Hematopoietic multipotent progenitor cell (in vitro differentiated cells): ENCODE results near the gene CAST. TPM values are rescaled to one million over a fixed set of nuclear protein-coding genes. Genes with fewer than 3 reads are reported as not detected.

Experiments used
- DNase-seq, 3 donors: peaks; one replicate each; pipeline ENCODE4 v3.0.0-alpha.2; 2011 to 2015; ENCODE audit warnings: low read depth in 2 of 3, low spot score in 2 of 3
- total RNA-seq: library from RNA; depleted of rRNA; stranded (reverse); fragments of >200 nt; gene quantifications from one replicate; pipeline ENCODE4 v1.2.3, GENCODE V29; 2012

The CAST gene
- total RNA-seq, 1 donor: 29.9 TPM

GRCh38 chr5:96809921-96810320, 147.7 kb downstream of the CAST start:
- DNase-seq: no peak

GRCh38 chr5:96812851-96813250, 150.7 kb downstream of the CAST start:
- DNase-seq: no peak

DNA sequence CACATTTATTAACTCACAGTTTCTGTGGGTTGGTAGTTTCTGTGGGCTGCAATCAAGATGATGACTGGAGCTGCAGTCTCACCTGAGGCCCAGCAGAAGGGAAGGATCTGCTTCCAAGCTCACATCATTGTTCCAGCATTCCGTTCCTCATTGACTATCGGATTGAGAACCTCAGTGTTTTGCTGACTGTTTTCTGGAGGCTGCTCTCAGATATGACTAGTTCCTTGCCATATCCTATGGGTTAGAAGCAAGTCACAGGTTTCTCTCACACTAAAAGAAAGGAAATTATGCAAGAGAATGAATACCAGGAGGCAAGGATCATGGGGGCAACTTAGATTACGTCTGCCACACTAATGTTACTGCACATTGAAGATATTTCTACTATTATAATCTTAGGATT, 151.9 kb downstream of the CAST start:
- no peak for DNase-seq

- peak; percentile 44 to 57 (median 46) for DNase-seq
These were observed 154.3 kb downstream of the CAST start for GRCh38 chr5:96816411-96816939.

GRCh38 chr5:96816991-96817390, 154.8 kb downstream of the CAST start:
- peak in 1 of 3 donors; percentile 51 for DNase-seq

DNA sequence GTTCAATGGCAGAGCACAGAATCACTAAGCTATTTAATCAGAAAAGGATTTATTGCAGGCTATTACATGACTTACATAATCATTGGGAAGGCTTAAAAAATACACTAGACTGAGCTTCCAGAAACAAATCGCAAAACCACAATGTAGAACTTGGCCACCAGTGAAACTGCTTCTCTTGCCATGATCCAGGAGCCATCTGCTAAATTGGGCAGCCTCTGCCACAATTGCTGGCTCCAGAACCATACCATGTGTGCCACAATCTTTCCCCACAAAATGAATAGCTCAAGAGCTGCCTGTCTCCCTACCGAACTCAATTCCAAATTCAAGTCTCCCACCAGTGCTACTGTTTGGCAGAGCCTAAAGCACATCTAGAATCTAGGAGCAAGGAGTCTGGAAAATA, 155.3 kb downstream of the CAST start:
- DNase-seq: no peak

GRCh38 chr5:96818125-96818788, 156.1 kb downstream of the CAST start:
- DNase-seq: no peak

GRCh38 chr5:96819806-96820205, 157.6 kb downstream of the CAST start:
- DNase-seq: no peak

- no peak for DNase-seq
These were observed 159.2 kb downstream of the CAST start for GRCh38 chr5:96821260-96821916.

GRCh38 chr5:96822686-96823459, 160.7 kb downstream of the CAST start:
- DNase-seq: no peak

GRCh38 chr5:96823900-96824380, 161.8 kb downstream of the CAST start:
- no peak for DNase-seq

Other genes with a start within 250 kb of the CAST start
- not detected for gene PCSK1, start 229.1 kb upstream of the CAST start, total RNA-seq
- 68.7 TPM for gene ERAP1, start 145.6 kb downstream of the CAST start, total RNA-seq
- 9.7 TPM for gene ERAP2, start 214.1 kb downstream of the CAST start, total RNA-seq